Prostate gland (tissue), 2 donors: ENCODE data around the gene A2ML1.

Source experiments
- POLR2A ChIP-seq: fragments of 450-650 bp; IDR thresholded peaks from one replicate; pipeline ENCODE4 v1.6.1; 2016; ENCODE audit warnings: antibody characterized with exemption, mild to moderate bottlenecking
- POLR2AphosphoS5 ChIP-seq: sonication (generic); formaldehyde crosslinking; IDR thresholded peaks from one replicate; pipeline ENCODE4 v1.6.1; 2017; ENCODE audit warnings: antibody characterized with exemption
- TF ChIP-seq, protein P1 (sequence below), 4 experiments: fragments of 200-600 bp in 2 of 4; fragments of 450-650 bp in 2 of 4; sonication (generic) in 2 of 4; IDR thresholded peaks; 1 replicate in 3 of 4; 2 replicates in 1 of 4; pipeline ENCODE4 v1.5.1; 2016 to 2019; ENCODE audit warnings: antibody characterized with exemption in 4 of 4, mild to moderate bottlenecking in 2 of 4, moderate library complexity in 2 of 4

DNA sequence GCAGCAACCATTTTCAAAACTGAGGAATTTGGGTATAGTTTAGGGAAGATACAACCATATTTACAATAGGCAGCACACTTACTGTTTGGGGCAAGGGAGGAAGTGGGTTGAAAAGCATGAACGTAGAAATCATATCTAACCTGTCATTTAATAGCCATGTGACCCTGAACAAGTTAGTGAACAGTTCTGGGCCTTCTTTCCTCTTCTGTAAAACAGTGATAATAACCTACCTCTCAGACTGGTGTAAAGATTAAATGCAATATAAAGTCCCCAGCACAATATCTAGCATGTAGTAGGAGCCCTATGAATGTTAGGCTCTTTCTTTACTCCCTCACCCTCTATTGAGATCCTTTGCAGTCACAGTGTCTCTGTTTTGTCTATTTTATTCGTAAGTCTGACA lies 33.5 kb downstream of the A2ML1 start:
- TF ChIP-seq POLR2AphosphoS5 (no peak), POLR2A (no peak)
- TF ChIP-seq, protein P1, sequence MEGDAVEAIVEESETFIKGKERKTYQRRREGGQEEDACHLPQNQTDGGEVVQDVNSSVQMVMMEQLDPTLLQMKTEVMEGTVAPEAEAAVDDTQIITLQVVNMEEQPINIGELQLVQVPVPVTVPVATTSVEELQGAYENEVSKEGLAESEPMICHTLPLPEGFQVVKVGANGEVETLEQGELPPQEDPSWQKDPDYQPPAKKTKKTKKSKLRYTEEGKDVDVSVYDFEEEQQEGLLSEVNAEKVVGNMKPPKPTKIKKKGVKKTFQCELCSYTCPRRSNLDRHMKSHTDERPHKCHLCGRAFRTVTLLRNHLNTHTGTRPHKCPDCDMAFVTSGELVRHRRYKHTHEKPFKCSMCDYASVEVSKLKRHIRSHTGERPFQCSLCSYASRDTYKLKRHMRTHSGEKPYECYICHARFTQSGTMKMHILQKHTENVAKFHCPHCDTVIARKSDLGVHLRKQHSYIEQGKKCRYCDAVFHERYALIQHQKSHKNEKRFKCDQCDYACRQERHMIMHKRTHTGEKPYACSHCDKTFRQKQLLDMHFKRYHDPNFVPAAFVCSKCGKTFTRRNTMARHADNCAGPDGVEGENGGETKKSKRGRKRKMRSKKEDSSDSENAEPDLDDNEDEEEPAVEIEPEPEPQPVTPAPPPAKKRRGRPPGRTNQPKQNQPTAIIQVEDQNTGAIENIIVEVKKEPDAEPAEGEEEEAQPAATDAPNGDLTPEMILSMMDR (IDR thresholded peaks at IDR 0.05), result no peak
